ENCODE data around the gene CUEDC1.

DNA sequence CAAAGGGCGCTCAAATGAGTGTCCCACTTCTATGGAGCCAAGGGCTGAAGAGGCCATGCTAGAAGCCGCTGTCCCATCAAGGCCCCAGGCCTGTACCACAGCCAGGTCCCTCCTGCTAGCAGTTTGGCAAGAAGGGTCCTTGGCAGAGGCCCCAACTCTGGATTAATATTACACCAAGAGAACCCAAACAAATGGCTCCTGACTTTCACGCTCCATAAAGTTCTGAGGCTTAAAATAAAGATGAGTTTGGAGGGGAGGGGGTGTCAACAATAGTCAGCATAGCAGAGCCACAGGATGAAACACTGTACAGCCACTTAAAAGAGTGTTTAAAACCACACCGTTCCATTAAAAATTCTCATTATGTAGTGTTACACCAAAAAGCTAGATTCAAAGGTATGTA, 30.5 kb downstream of the CUEDC1 start:
- TF ChIP-seq POLR2A (IDR thresholded peaks at IDR 0.05; ENCODE audit: low read length) (no peak), GATA1 (IDR thresholded peaks at IDR 0.05; ENCODE audit: low read depth, low read length) (no peak)
